ENCODE results near the gene LMF2. TPM values are rescaled to one million over a fixed set of nuclear protein-coding genes. Genes with fewer than 3 reads are reported as not detected.
"Not testable (repeated sequence)": the region's sequence is repeated elsewhere in the genome, so short reads cannot be mapped to it uniquely, and the experiment has no call there.

The LMF2 gene
- total RNA-seq, 2 experiments from 2014 or later: 62.1 to 63.8 TPM

DNA sequence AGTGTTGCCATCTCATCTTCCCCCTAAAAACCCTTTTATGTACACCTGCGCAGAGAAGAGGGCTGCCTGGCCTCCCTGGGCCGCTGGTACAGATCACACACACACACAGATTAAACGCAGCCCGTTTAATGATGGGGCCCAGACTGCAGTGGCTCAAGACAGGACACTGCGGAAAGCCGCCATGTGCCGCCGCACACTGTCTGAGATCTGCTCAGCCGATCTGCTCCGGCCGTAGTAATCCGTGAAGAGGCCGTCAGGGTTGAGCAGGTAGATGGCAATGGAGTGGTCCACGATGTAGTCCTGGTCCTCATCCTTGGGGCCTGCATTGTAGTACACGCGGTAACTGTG, 15.9 kb upstream of the LMF2 start:
- intact Hi-C loops (cut with micrococcal nuclease): no loop called here
- Mint-ChIP-seq H3K4me1 (ENCODE audit: low read depth) (peaks cover 32% of the 10 kb centered on the region), H3K27ac (no peak overlapping the region), H3K36me3 (peaks cover 37% of the 10 kb centered on the region), H3K27me3 (no peaks in the 10 kb centered on the region), H3K4me3 (peak overlapping the region; percentile 2), H3K9me3 (no peaks in the 10 kb centered on the region)
- CTCF ChIA-PET: interaction anchor here (0.6 to 1.8 kb wide), 2 partner anchors 25 to 97 kb away, joined by 4 read pairs; no protein-coding TSS in a partner anchor
- no peak for DNase-seq
- POLR2A ChIA-PET: interaction anchor here (1.4 to 3.9 kb wide), 2 partner anchors 14 to 15 kb away, joined by 9 to 101 read pairs; partner anchors contain the start of genes LMF2 and NCAPH2

GRCh38 chr22:50522806-50523438, 15.4 kb upstream of the LMF2 start:
- Mint-ChIP-seq H3K4me1 (ENCODE audit: low read depth) (peaks cover 28% of the 10 kb centered on the region), H3K36me3 (peaks cover 33% of the 10 kb centered on the region), H3K27me3 (no peaks in the 10 kb centered on the region), H3K9me3 (no peaks in the 10 kb centered on the region), H3K4me3 (peak overlapping the region; percentile 2), H3K27ac (no peak overlapping the region)
- intact Hi-C loops (cut with micrococcal nuclease): no loop called here
- no peak for DNase-seq
- ChIA-PET POLR2A (interaction anchor here (0.7 to 1.4 kb wide), 2 partner anchors 12 to 15 kb away, joined by 6 to 9 read pairs; partner anchors contain the start of genes LMF2 and NCAPH2), CTCF (interaction anchor here (0.6 to 1.9 kb wide), 4 partner anchors 10 to 97 kb away, joined by 3 to 5 read pairs (median 4); partner anchors contain the start of gene SYCE3)

DNA sequence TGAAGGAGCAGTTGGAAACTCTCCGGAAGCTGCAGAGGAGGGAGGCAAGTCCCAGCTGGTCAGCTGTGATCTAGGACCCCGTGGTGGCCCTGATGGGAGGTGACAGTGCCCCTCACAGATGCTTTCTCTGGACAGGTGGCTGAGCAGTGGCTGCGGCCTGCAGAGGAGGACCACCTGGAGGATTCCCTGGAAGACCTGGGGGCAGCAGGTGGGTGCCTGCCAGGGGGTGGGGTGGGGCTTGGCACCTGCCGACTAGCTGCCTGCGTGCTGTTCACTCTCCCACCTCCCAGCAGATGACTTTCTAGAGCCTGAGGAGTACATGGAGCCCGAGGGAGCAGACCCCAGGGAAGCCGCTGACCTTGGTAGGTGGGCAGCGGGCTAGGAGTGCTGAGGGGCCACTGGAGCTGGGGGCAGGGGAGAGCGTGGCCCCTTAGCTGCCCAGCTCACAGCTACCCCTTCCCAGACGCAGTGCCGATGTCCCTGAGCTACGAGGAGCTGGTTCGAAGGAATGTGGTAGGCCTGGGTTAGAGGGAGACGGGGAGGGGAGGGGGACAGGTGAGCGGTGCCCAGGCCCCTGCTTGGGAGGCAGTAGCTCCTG, 14.8 kb upstream of the LMF2 start:
- ChIA-PET CTCF (interaction anchor here (1.1 to 1.9 kb wide), 3 partner anchors 10 to 41 kb away, joined by 3 to 5 read pairs (median 4); partner anchors contain the start of gene SYCE3), POLR2A (interaction anchor here (0.7 to 1.4 kb wide), 2 partner anchors 12 to 14 kb away, joined by 6 to 9 read pairs; partner anchors contain the start of genes LMF2 and NCAPH2)
- Mint-ChIP-seq H3K9me3 (no peaks in the 10 kb centered on the region), H3K36me3 (peaks cover 30% of the 10 kb centered on the region), H3K4me1 (ENCODE audit: low read depth) (peaks cover 22% of the 10 kb centered on the region), H3K4me3 (no peak overlapping the region), H3K27me3 (no peaks in the 10 kb centered on the region), H3K27ac (no peak overlapping the region)
- no peak for DNase-seq
- intact Hi-C loops (cut with micrococcal nuclease): no loop called here

- H3K27me3 Mint-ChIP-seq: no peaks in the 10 kb centered on the region
Measured at GRCh38 chr22:50521710-50522109, 14.2 kb upstream of the LMF2 start.

GRCh38 chr22:50520826-50521453, 13.4 kb upstream of the LMF2 start:
- Mint-ChIP-seq H3K27ac (no peak overlapping the region), H3K9me3 (no peaks in the 10 kb centered on the region), H3K36me3 (peaks cover 28% of the 10 kb centered on the region), H3K27me3 (no peaks in the 10 kb centered on the region), H3K4me1 (ENCODE audit: low read depth) (peaks cover 16% of the 10 kb centered on the region), H3K4me3 (no peak overlapping the region)
- CTCF ChIA-PET: interaction anchor here (1.9 kb wide), 1 partner anchor 42 kb away, joined by 5 read pairs; the partner anchor contains the start of gene SYCE3
- DNase-seq: no peak
- POLR2A ChIA-PET: interaction anchor here (0.8 kb wide), 1 partner anchor 9 kb away, joined by 3 read pairs; no protein-coding TSS in a partner anchor
- intact Hi-C loops (cut with micrococcal nuclease): no loop called here

More at GRCh38 chr22:50521710-50522109, 14.2 kb upstream of the LMF2 start:
- intact Hi-C loops (cut with micrococcal nuclease): no loop called here
- no peak overlapping the region for H3K4me3 Mint-ChIP-seq
- ChIA-PET CTCF (interaction anchor here (1.9 kb wide), 1 partner anchor 41 kb away, joined by 5 read pairs; the partner anchor contains the start of gene SYCE3), POLR2A (interaction anchor here (0.8 kb wide), 1 partner anchor 10 kb away, joined by 3 read pairs; no protein-coding TSS in a partner anchor)
- H3K27ac Mint-ChIP-seq: no peak overlapping the region
- peaks cover 24% of the 10 kb centered on the region for H3K36me3 Mint-ChIP-seq
- no peaks in the 10 kb centered on the region for H3K9me3 Mint-ChIP-seq
- peaks cover 16% of the 10 kb centered on the region for H3K4me1 Mint-ChIP-seq (ENCODE audit: low read depth)
- no peak for DNase-seq

GRCh38 chr22:50520184-50520583, 12.7 kb upstream of the LMF2 start:
- CTCF ChIA-PET: interaction anchor here (1.3 kb wide), 1 partner anchor 101 kb away, joined by 3 read pairs; no protein-coding TSS in a partner anchor

DNA sequence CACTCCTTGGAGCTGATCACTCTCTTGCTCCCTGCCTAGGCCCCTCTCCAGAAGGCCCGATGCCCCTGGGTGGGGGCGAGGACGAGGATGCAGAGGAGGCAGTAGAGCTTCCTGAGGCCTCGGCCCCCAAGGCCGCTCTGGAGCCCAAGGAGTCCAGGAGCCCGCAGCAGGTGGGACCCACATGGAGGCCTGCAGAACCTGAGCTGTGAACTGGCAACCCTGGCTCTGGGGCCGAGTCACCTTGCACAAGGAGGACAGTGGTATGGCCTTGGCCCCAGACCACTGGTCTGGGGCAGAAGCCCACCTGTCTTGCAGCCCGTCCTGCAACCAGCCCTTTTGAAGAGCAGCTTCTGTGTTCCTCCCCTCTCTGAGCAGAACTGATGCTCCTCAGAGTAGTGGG, 11.6 kb upstream of the LMF2 start:
- intact Hi-C loops (cut with micrococcal nuclease): no loop called here
- no peaks in the 10 kb centered on the region for H3K9me3 Mint-ChIP-seq
- no peak for DNase-seq
- H3K27ac Mint-ChIP-seq: no peak overlapping the region
- H3K27me3 Mint-ChIP-seq: no peaks in the 10 kb centered on the region
- ChIA-PET CTCF (interaction anchor here (1.3 kb wide), 1 partner anchor 102 kb away, joined by 3 read pairs; no protein-coding TSS in a partner anchor), POLR2A (no interaction called here)
- H3K4me1 Mint-ChIP-seq (ENCODE audit: low read depth): peaks cover 20% of the 10 kb centered on the region
- H3K4me3 Mint-ChIP-seq: no peak overlapping the region
- H3K36me3 Mint-ChIP-seq: peaks cover 32% of the 10 kb centered on the region

More at GRCh38 chr22:50520184-50520583, 12.7 kb upstream of the LMF2 start:
- intact Hi-C loops (cut with micrococcal nuclease); POLR2A ChIA-PET; H3K27me3 Mint-ChIP-seq; H3K27ac Mint-ChIP-seq; DNase-seq; H3K4me3 Mint-ChIP-seq; H3K9me3 Mint-ChIP-seq: not testable (repeated sequence)
- peaks cover 31% of the 10 kb centered on the region for H3K36me3 Mint-ChIP-seq
- peaks cover 20% of the 10 kb centered on the region for H3K4me1 Mint-ChIP-seq (ENCODE audit: low read depth)

GRCh38 chr22:50518606-50519005, 11.1 kb upstream of the LMF2 start:
- Mint-ChIP-seq H3K27me3 (no peaks in the 10 kb centered on the region), H3K9me3 (no peaks in the 10 kb centered on the region), H3K36me3 (peaks cover 32% of the 10 kb centered on the region), H3K4me1 (ENCODE audit: low read depth) (peaks cover 18% of the 10 kb centered on the region), H3K4me3 (no peak overlapping the region), H3K27ac (no peak overlapping the region)
- intact Hi-C loops (cut with micrococcal nuclease): no loop called here
- ChIA-PET CTCF (no interaction called here), POLR2A (no interaction called here)
- no peak for DNase-seq

GRCh38 chr22:50517495-50518260, 10.2 kb upstream of the LMF2 start:
- H3K9me3 Mint-ChIP-seq: no peaks in the 10 kb centered on the region
- peaks cover 16% of the 10 kb centered on the region for H3K4me1 Mint-ChIP-seq (ENCODE audit: low read depth)
- H3K4me3 Mint-ChIP-seq: no peak overlapping the region
- H3K27ac Mint-ChIP-seq: no peak overlapping the region
- intact Hi-C loops (cut with micrococcal nuclease): no loop called here
- no peak for DNase-seq
- peaks cover 29% of the 10 kb centered on the region for H3K36me3 Mint-ChIP-seq
- CTCF ChIA-PET: interaction anchor here (0.9 kb wide), 1 partner anchor 8 kb away, joined by 5 read pairs; the partner anchor contains the start of gene SCO2
- POLR2A ChIA-PET: interaction anchor here (1.2 to 1.5 kb wide), 2 partner anchors 8 to 9 kb away, joined by 4 to 6 read pairs; partner anchors contain the start of genes LMF2, NCAPH2 and SCO2
- H3K27me3 Mint-ChIP-seq: no peaks in the 10 kb centered on the region

DNA sequence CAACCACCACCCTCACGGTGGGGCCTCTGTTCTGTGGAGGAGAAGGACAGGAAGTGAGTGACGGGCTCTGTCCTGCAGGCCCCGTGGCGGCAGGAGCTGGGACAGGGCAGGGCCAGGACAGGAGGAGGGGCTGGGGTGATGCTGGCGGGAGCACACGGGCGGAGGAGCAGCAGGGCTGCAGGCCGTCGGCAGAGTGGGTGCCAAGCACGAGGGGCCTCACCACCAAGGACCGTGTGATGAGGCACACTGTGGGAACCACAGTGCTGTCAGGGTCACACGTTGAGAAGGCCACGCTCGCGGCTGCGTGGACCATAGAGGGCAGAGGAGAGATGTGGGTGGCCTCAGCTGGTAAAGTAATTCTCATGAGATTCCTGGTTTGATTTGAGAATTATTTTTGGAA, 9.4 kb upstream of the LMF2 start:
- intact Hi-C loops (cut with micrococcal nuclease): no loop called here
- Mint-ChIP-seq H3K9me3 (no peaks in the 10 kb centered on the region), H3K27ac (no peak overlapping the region), H3K4me1 (ENCODE audit: low read depth) (peaks cover 23% of the 10 kb centered on the region), H3K27me3 (no peaks in the 10 kb centered on the region), H3K36me3 (peaks cover 35% of the 10 kb centered on the region), H3K4me3 (no peak overlapping the region)
- ChIA-PET POLR2A (interaction anchor here (1.2 to 1.5 kb wide), 2 partner anchors 9 kb away, joined by 4 to 6 read pairs; partner anchors contain the start of genes LMF2, NCAPH2 and SCO2), CTCF (interaction anchor here (0.9 kb wide), 1 partner anchor 9 kb away, joined by 5 read pairs; the partner anchor contains the start of gene SCO2)
- DNase-seq: no peak

DNA sequence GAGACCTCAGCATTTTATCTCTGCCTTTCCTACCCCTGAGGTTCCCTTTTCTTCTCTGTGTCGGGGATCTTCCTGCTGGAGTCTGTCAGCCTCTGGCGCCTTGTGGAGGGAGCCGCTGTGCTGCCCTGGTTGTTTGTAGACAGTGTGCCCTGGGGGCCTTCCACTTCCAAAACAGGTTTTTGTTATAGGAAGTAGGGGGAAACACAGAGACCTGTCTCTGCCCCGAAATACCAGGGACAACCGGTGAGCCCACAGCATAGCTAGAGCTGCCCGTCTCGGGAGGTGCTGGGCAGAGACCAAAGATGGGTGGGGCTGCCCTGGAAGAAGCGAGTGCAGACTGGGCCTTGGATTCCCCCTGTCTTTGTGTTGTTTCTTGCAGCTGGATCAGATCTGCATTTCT, 8.6 kb upstream of the LMF2 start:
- Mint-ChIP-seq H3K27me3 (no peaks in the 10 kb centered on the region), H3K36me3 (peaks cover 34% of the 10 kb centered on the region), H3K4me3 (no peak overlapping the region), H3K4me1 (ENCODE audit: low read depth) (peaks cover 24% of the 10 kb centered on the region), H3K27ac (no peak overlapping the region), H3K9me3 (no peaks in the 10 kb centered on the region)
- no peak for DNase-seq
- ChIA-PET POLR2A (interaction anchor here (0.7 kb wide), 1 partner anchor 9 kb away, joined by 3 read pairs; the partner anchor contains the start of gene SCO2), CTCF (interaction anchor here (0.8 to 3.3 kb wide), 2 partner anchors 10 to 56 kb away, joined by 3 to 17 read pairs; partner anchors contain the start of gene SCO2)
- intact Hi-C loops (cut with micrococcal nuclease): no loop called here

Measured in activated CD4-positive, alpha-beta memory T cell treated with anti-CD3 and anti-CD28 coated beads for 36 hours (primary cell).